Liver (tissue), 9 donors: ENCODE measurements around the gene NDOR1. TPM values are rescaled to one million over a fixed set of nuclear protein-coding genes. Genes with fewer than 3 reads are reported as not detected.

ENCODE experiments used
- DNase-seq: peaks from one replicate; pipeline ENCODE4 v3.0.0-alpha.2; 2017; ENCODE audit warnings: low spot score
- H3K27ac ChIP-seq, 2 donors: one replicate each; pipeline ENCODE4 v1.7.0; 2013; ENCODE audit warnings: inconsistent platforms in 2 of 2, low read length in 2 of 2, control low read depth in 1 of 2, low read depth in 1 of 2, mild to moderate bottlenecking in 1 of 2
- H3K27me3 ChIP-seq, 4 donors: one replicate each; pipeline versions ENCODE4 v1.6.1 to v1.7.0; 2013; ENCODE audit warnings: low read length in 3 of 4, inconsistent platforms in 1 of 4, mild to moderate bottlenecking in 1 of 4, moderate library complexity in 1 of 4; ENCODE audit not compliant: control insufficient read depth in 4 of 4, insufficient read depth in 4 of 4
- H3K36me3 ChIP-seq, 4 donors: one replicate each; pipeline versions ENCODE4 v1.6.1 to v1.7.0; 2013; ENCODE audit warnings: low read length in 3 of 4, mild to moderate bottlenecking in 3 of 4, low read depth in 1 of 4, moderate library complexity in 1 of 4; ENCODE audit not compliant: control insufficient read depth in 4 of 4, insufficient read depth in 3 of 4
- H3K4me1 ChIP-seq, 4 donors: one replicate each; pipeline versions ENCODE4 v1.6.1 to v1.7.0; 2013; ENCODE audit warnings: low read length in 3 of 4, mild to moderate bottlenecking in 3 of 4, moderate library complexity in 1 of 4; ENCODE audit not compliant: control insufficient read depth in 4 of 4, insufficient read depth in 4 of 4
- H3K4me3 ChIP-seq, 3 donors: one replicate each; pipeline versions ENCODE4 v1.6.1 to v1.7.0; 2013; ENCODE audit warnings: low read length in 3 of 3, control low read depth in 1 of 3, low read depth in 1 of 3, mild to moderate bottlenecking in 1 of 3
- H3K9ac ChIP-seq, 2 donors: one replicate each; pipeline ENCODE4 v1.7.0; 2013; ENCODE audit warnings: low read length in 2 of 2, mild to moderate bottlenecking in 2 of 2, moderate library complexity in 2 of 2, control low read depth in 1 of 2, low read depth in 1 of 2
- H3K9me3 ChIP-seq, 4 donors: one replicate each; pipeline versions ENCODE4 v1.6.1 to v1.7.0; 2013; ENCODE audit warnings: low read length in 3 of 4; ENCODE audit not compliant: control insufficient read depth in 4 of 4
- EGR1 ChIP-seq, 2 donors: IDR thresholded peaks; 2 replicates each; pipeline ENCODE4 v1.6.1; 2016 to 2018; ENCODE audit warnings: antibody characterized with exemption in 2 of 2, low read depth in 2 of 2
- FOXA1 ChIP-seq: IDR thresholded peaks from 2 replicates; pipeline ENCODE4 v1.6.1; 2016; ENCODE audit warnings: antibody characterized with exemption
- FOXA2 ChIP-seq: IDR thresholded peaks from 2 replicates; pipeline ENCODE4 v1.6.1; 2016; ENCODE audit warnings: antibody characterized with exemption
- GABPA ChIP-seq, 2 donors: IDR thresholded peaks in 1 of 2; conservative IDR thresholded peaks in 1 of 2; 2 replicates each; pipeline ENCODE4 v1.6.1; 2016; ENCODE audit warnings: antibody characterized with exemption in 2 of 2, mild to moderate bottlenecking in 1 of 2, moderate library complexity in 1 of 2
- HNF4A ChIP-seq, 2 donors: conservative IDR thresholded peaks; 2 replicates each; pipeline ENCODE4 v1.6.1; 2016; ENCODE audit warnings: antibody characterized with exemption in 2 of 2, mild to moderate bottlenecking in 2 of 2
- HNF4G ChIP-seq: IDR thresholded peaks from 2 replicates; pipeline ENCODE4 v1.6.1; 2016; ENCODE audit warnings: antibody characterized with exemption
- NR2F2 ChIP-seq: IDR thresholded peaks from 2 replicates; pipeline ENCODE4 v1.6.1; 2016; ENCODE audit warnings: antibody characterized with exemption
- RAD21 ChIP-seq, 2 donors: IDR thresholded peaks; 2 replicates each; pipeline ENCODE4 v1.6.1; 2016; ENCODE audit warnings: antibody characterized with exemption in 2 of 2, mild to moderate bottlenecking in 2 of 2
- TAF1 ChIP-seq: conservative IDR thresholded peaks from 2 replicates; pipeline ENCODE4 v1.6.1; 2016; ENCODE audit warnings: antibody characterized with exemption, mild to moderate bottlenecking
- YY1 ChIP-seq: IDR thresholded peaks from 2 replicates; pipeline ENCODE4 v1.6.1; 2016; ENCODE audit warnings: antibody characterized with exemption, mild to moderate bottlenecking
- WGBS: extraction: QIAGEN DNeasy Blood & Tissue Kit; methylation state at CpG from one replicate; pipeline ENCODE4 v1.1.7; 2013; 5-methylcytosine and 5-hydroxymethylcytosine counted together
- polyA plus RNA-seq, 2 donors: library from polyadenylated mRNA; stranded (reverse) in 1 of 2; unstranded in 1 of 2; fragments of 200-250 nt in 1 of 2; fragments of >200 nt in 1 of 2; fragmentation: Nextera tagmentation in 1 of 2; extraction: Ambion mirVana in 1 of 2; gene quantifications; one replicate each; pipeline versions ENCODE4 v1.2.1 to v1.2.3, GENCODE V29; 2013 to 2015
- total RNA-seq, 2 donors: library from RNA; depleted of rRNA; stranded (reverse); fragments of >200 nt; gene quantifications; one replicate each; pipeline ENCODE4 v1.2.3, GENCODE V29; 2014
- TF ChIP-seq, protein P1 (sequence below): IDR thresholded peaks from 2 replicates; pipeline ENCODE4 v1.6.1; 2016; ENCODE audit warnings: antibody characterized with exemption, mild to moderate bottlenecking
- TF ChIP-seq, protein P2 (sequence below): fragments of 150-350 bp; IDR thresholded peaks from 2 replicates; pipeline ENCODE4 v1.5.1; 2017; ENCODE audit warnings: improper control_type of control experiment, low read depth, low read length; ENCODE audit not compliant: missing input control
- TF ChIP-seq, protein P3 (sequence below): IDR thresholded peaks from 2 replicates; pipeline ENCODE4 v1.6.1; 2016; ENCODE audit warnings: antibody characterized with exemption
- TF ChIP-seq, protein P4 (sequence below): IDR thresholded peaks from 2 replicates; pipeline ENCODE4 v1.6.1; 2016; ENCODE audit warnings: antibody characterized with exemption
- TF ChIP-seq, protein P5 (sequence below): IDR thresholded peaks from 2 replicates; pipeline ENCODE4 v1.6.1; 2016; ENCODE audit warnings: antibody characterized with exemption
- donor health status: healthy.
- donor health status: healthy.
- donor health status: healthy.
- donor health status: healthy.
- donor health status: healthy.

NDOR1 gene
- total and polyA plus RNA-seq, 4 donors: 2.5 to 4.7 (median 3.2) TPM

DNA sequence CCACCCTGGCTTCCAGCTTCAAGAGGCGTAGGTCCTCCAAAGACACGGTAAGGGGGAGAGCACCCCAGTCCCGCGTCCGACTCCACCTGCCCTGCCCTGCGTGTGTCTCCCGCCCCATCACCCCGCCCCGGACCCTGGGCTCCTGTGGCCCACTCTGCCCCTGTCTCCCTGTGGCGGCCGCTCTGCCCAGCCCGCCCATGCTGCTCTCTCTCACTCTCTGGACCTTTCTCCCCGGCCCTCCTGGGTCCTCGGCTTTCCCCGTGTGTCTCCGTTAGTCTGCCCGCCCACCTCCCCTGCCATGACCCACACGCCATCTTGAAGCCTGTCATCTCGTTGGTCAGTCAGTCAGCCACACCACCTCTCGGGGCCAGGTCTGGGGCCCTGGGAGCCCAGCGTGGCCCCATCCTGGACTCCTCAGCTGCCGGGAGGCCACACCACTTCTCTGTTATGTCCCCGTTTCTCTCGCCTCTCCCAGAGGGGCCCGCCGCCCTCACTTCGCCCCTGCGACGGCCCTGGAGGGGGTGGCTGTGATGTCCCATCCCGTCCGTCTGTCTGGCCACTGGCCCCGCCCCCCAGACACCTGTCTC, 40.2 kb upstream of the NDOR1 start (continued):
- no peak for TF ChIP-seq EGR1 (IDR thresholded peaks at IDR 0.05; ENCODE audit: low read depth in 2 of 2)

DNA sequence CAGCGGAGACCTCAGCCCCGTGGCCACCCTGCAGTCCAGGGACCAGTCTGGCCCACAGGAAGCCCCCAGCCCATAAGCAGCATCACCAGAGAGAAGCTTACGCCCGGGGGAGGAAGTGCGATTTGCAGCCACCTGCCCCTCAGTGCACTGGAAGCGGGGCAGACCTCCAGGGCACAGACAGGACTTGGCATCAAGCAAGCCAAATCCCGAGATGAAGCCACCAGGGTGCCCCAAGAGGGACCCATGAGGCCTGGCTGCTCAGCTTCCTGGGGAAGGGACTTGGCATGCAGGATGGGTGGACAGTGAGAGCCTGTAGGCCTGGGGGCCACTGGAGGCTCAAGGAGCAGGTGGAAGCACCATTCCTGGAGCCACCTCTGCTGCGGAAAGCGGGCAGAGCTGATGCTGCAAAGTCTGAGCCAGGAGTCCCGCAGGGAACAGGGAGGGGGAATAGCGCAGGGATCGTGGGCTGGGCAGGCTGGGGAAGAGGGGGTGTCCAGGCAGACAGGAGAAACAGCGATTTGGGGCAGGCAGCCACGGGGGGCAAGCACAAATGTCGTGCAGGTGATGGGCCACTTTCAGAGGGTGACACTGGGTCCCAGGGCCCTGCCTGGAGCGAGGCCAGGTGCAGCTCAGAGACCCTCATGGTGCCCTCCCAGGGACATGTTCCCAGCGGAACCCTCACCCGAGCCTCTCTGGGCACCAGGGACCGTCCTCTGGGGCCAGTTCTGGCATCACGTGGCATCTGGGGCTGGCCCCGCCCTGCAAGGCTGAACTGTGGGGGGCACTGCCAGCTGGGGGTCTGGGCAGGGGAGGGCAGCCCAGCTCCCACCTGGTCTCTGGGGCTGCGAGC, 38.9 kb upstream of the NDOR1 start:
- H3K27me3 ChIP-seq: peaks cover 7 to 36% (median 15%) of the 10 kb centered on the region in 4 donors
- no peak overlapping the region for H3K27ac ChIP-seq
- H3K9ac ChIP-seq: no peak overlapping the region
- 70% methylated on average over 22 of the region's 22 CpGs for WGBS
- peaks cover 18 to 33% (median 22%) of the 10 kb centered on the region in 4 donors for H3K4me1 ChIP-seq
- DNase-seq: no peak
- H3K9me3 ChIP-seq: no peaks in the 10 kb centered on the region
- H3K4me3 ChIP-seq: no peak overlapping the region
- TF ChIP-seq TAF1 (no peak), GABPA (IDR thresholded peaks at IDR 0.05 in 1 of 2, conservative IDR thresholded peaks at IDR 0.05 in 1 of 2) (no peak), RAD21 (IDR thresholded peaks at IDR 0.05) (no peak), FOXA1 (no peak), YY1 (no peak)
- TF ChIP-seq, protein P1, sequence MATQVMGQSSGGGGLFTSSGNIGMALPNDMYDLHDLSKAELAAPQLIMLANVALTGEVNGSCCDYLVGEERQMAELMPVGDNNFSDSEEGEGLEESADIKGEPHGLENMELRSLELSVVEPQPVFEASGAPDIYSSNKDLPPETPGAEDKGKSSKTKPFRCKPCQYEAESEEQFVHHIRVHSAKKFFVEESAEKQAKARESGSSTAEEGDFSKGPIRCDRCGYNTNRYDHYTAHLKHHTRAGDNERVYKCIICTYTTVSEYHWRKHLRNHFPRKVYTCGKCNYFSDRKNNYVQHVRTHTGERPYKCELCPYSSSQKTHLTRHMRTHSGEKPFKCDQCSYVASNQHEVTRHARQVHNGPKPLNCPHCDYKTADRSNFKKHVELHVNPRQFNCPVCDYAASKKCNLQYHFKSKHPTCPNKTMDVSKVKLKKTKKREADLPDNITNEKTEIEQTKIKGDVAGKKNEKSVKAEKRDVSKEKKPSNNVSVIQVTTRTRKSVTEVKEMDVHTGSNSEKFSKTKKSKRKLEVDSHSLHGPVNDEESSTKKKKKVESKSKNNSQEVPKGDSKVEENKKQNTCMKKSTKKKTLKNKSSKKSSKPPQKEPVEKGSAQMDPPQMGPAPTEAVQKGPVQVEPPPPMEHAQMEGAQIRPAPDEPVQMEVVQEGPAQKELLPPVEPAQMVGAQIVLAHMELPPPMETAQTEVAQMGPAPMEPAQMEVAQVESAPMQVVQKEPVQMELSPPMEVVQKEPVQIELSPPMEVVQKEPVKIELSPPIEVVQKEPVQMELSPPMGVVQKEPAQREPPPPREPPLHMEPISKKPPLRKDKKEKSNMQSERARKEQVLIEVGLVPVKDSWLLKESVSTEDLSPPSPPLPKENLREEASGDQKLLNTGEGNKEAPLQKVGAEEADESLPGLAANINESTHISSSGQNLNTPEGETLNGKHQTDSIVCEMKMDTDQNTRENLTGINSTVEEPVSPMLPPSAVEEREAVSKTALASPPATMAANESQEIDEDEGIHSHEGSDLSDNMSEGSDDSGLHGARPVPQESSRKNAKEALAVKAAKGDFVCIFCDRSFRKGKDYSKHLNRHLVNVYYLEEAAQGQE: no peak
- H3K36me3 ChIP-seq: no peaks in the 10 kb centered on the region

DNA sequence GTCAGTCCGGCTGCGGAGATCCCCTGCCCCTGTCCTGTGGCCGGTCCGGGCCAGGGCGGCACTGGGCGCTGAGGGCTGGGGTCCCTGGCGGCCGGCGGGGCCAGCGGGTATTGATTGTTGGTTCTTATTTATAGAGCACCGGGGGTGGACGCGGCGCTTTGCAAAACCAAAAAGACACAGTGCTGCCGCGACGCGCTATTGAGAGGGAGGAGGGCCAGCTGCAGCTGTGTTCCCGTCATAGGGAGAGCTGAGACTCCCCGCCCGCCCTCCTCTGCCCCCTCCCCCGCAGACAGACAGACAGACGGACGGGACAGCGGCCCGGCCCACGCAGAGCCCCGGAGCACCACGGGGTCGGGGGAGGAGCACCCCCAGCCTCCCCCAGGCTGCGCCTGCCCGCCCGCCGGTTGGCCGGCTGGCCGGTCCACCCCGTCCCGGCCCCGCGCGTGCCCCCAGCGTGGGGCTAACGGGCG, 38.2 kb upstream of the NDOR1 start:
- Histone ChIP-seq H3K36me3 (no peaks in the 10 kb centered on the region), H3K27ac (no peak overlapping the region), H3K4me3 (no peak overlapping the region), H3K9ac (no peak overlapping the region), H3K27me3 (peaks cover 7 to 36% (median 15%) of the 10 kb centered on the region in 4 donors), H3K9me3 (no peaks in the 10 kb centered on the region), H3K4me1 (peaks cover 18 to 33% (median 22%) of the 10 kb centered on the region in 4 donors)
- DNase-seq: no peak
- TF ChIP-seq HNF4G (no peak), NR2F2 (no peak), FOXA1 (no peak), GABPA (IDR thresholded peaks at IDR 0.05 in 1 of 2, conservative IDR thresholded peaks at IDR 0.05 in 1 of 2) (no peak), TAF1 (no peak), FOXA2 (no peak), RAD21 (IDR thresholded peaks at IDR 0.05) (no peak), YY1 (no peak), HNF4A (conservative IDR thresholded peaks at IDR 0.05) (no peak), EGR1 (IDR thresholded peaks at IDR 0.05; ENCODE audit: low read depth in 2 of 2) (no peak)
- TF ChIP-seq, protein P2, sequence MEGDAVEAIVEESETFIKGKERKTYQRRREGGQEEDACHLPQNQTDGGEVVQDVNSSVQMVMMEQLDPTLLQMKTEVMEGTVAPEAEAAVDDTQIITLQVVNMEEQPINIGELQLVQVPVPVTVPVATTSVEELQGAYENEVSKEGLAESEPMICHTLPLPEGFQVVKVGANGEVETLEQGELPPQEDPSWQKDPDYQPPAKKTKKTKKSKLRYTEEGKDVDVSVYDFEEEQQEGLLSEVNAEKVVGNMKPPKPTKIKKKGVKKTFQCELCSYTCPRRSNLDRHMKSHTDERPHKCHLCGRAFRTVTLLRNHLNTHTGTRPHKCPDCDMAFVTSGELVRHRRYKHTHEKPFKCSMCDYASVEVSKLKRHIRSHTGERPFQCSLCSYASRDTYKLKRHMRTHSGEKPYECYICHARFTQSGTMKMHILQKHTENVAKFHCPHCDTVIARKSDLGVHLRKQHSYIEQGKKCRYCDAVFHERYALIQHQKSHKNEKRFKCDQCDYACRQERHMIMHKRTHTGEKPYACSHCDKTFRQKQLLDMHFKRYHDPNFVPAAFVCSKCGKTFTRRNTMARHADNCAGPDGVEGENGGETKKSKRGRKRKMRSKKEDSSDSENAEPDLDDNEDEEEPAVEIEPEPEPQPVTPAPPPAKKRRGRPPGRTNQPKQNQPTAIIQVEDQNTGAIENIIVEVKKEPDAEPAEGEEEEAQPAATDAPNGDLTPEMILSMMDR: no peak
- TF ChIP-seq, protein P3, sequence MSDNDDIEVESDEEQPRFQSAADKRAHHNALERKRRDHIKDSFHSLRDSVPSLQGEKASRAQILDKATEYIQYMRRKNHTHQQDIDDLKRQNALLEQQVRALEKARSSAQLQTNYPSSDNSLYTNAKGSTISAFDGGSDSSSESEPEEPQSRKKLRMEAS: no peak
- TF ChIP-seq, protein P4, sequence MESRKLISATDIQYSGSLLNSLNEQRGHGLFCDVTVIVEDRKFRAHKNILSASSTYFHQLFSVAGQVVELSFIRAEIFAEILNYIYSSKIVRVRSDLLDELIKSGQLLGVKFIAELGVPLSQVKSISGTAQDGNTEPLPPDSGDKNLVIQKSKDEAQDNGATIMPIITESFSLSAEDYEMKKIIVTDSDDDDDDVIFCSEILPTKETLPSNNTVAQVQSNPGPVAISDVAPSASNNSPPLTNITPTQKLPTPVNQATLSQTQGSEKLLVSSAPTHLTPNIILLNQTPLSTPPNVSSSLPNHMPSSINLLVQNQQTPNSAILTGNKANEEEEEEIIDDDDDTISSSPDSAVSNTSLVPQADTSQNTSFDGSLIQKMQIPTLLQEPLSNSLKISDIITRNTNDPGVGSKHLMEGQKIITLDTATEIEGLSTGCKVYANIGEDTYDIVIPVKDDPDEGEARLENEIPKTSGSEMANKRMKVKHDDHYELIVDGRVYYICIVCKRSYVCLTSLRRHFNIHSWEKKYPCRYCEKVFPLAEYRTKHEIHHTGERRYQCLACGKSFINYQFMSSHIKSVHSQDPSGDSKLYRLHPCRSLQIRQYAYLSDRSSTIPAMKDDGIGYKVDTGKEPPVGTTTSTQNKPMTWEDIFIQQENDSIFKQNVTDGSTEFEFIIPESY: no peak
- TF ChIP-seq, protein P5, sequence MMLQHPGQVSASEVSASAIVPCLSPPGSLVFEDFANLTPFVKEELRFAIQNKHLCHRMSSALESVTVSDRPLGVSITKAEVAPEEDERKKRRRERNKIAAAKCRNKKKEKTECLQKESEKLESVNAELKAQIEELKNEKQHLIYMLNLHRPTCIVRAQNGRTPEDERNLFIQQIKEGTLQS: no peak
- TF ChIP-seq, protein P1: no peak
- WGBS: 23% methylated on average over 44 of the region's 44 CpGs
